Ectodermal cell (in vitro differentiated cells): ENCODE results near the gene CELF2.

ENCODE experiments used
- H3K27ac ChIP-seq: 2 replicates; pipeline ENCODE4 v1.7.0; 2013; ENCODE audit warnings: mild to moderate bottlenecking, low read depth, low read length; ENCODE audit not compliant: insufficient read depth, poor library complexity, severe bottlenecking
- H3K27me3 ChIP-seq: 2 replicates; pipeline ENCODE4 v1.7.0; 2013; ENCODE audit warnings: mild to moderate bottlenecking, low read length; ENCODE audit not compliant: insufficient read depth, control insufficient read depth, poor library complexity, severe bottlenecking
- H3K36me3 ChIP-seq: one replicate; pipeline ENCODE4 v1.7.0; 2013; ENCODE audit warnings: low read length; ENCODE audit not compliant: control insufficient read depth, insufficient read depth
- H3K4me1 ChIP-seq: one replicate; pipeline ENCODE4 v1.7.0; 2013; ENCODE audit warnings: low read length; ENCODE audit not compliant: control insufficient read depth, insufficient read depth
- H3K4me3 ChIP-seq: 2 replicates; pipeline ENCODE4 v1.7.0; 2013; ENCODE audit warnings: low read depth, low read length, control low read depth; ENCODE audit not compliant: insufficient read depth
- H3K9me3 ChIP-seq: 2 replicates; pipeline ENCODE4 v1.7.0; 2013; ENCODE audit warnings: mild to moderate bottlenecking, low read length, moderate library complexity; ENCODE audit not compliant: control insufficient read depth
- WGBS, 2 experiments: methylation state at CpG; one replicate each; pipeline ENCODE4 v1.1.7; 2013; ENCODE audit warnings: missing lambda C conversion rate in 2 of 2; 5-methylcytosine and 5-hydroxymethylcytosine counted together

The CELF2 gene

GRCh38 chr10:11089272-11089671, 71.6 kb downstream of the CELF2 start:
- WGBS, 2 experiments, result 94 to 97% methylated on average over 6 of the region's 6 CpGs
- no peaks in the 10 kb centered on the region for H3K27me3 ChIP-seq
- H3K4me1 ChIP-seq, result no peaks in the 10 kb centered on the region
- no peak overlapping the region for H3K4me3 ChIP-seq
- no peaks in the 10 kb centered on the region for H3K36me3 ChIP-seq
- no peak overlapping the region for H3K27ac ChIP-seq
- no peaks in the 10 kb centered on the region for H3K9me3 ChIP-seq

GRCh38 chr10:11091517-11092102, 73.9 kb downstream of the CELF2 start:
- Histone ChIP-seq H3K9me3 (no peaks in the 10 kb centered on the region), H3K4me1 (no peaks in the 10 kb centered on the region), H3K27me3 (no peaks in the 10 kb centered on the region), H3K36me3 (no peaks in the 10 kb centered on the region), H3K4me3 (no peak overlapping the region), H3K27ac (no peak overlapping the region)
- 96% methylated on average over 10 of the region's 10 CpGs for WGBS, 2 experiments

- Histone ChIP-seq H3K9me3 (no peaks in the 10 kb centered on the region), H3K36me3 (no peaks in the 10 kb centered on the region), H3K4me1 (no peaks in the 10 kb centered on the region), H3K27me3 (no peaks in the 10 kb centered on the region), H3K4me3 (no peak overlapping the region), H3K27ac (no peak overlapping the region)
- 90 to 98% methylated on average over 9 to 10 of the region's 10 CpGs for WGBS, 2 experiments
Measured at GRCh38 chr10:11093771-11094736, 76.4 kb downstream of the CELF2 start.

GRCh38 chr10:11095374-11095801, 77.7 kb downstream of the CELF2 start:
- H3K9me3 ChIP-seq, result no peaks in the 10 kb centered on the region
- H3K4me3 ChIP-seq, result no peak overlapping the region
- H3K4me1 ChIP-seq, result no peaks in the 10 kb centered on the region
- H3K36me3 ChIP-seq, result no peaks in the 10 kb centered on the region
- 78 to 83% methylated on average over 12 of the region's 12 CpGs for WGBS, 2 experiments
- H3K27ac ChIP-seq, result no peak overlapping the region
- no peaks in the 10 kb centered on the region for H3K27me3 ChIP-seq

- H3K27ac ChIP-seq, result no peak overlapping the region
- H3K36me3 ChIP-seq, result no peaks in the 10 kb centered on the region
- H3K4me1 ChIP-seq, result no peaks in the 10 kb centered on the region
- no peak overlapping the region for H3K4me3 ChIP-seq
- H3K9me3 ChIP-seq, result no peaks in the 10 kb centered on the region
- no peaks in the 10 kb centered on the region for H3K27me3 ChIP-seq
- WGBS, 2 experiments, result 41% methylated on average over 2 of the region's 3 CpGs
Measured at GRCh38 chr10:11096422-11096821, 78.8 kb downstream of the CELF2 start.

GRCh38 chr10:11097686-11098085, 80.0 kb downstream of the CELF2 start:
- Histone ChIP-seq H3K27me3 (no peaks in the 10 kb centered on the region), H3K36me3 (no peaks in the 10 kb centered on the region), H3K4me3 (no peak overlapping the region), H3K4me1 (no peaks in the 10 kb centered on the region), H3K9me3 (no peaks in the 10 kb centered on the region), H3K27ac (no peak overlapping the region)
- WGBS, 2 experiments, result 91 to 92% methylated on average over 3 of the region's 3 CpGs

- Histone ChIP-seq H3K27ac (no peak overlapping the region), H3K27me3 (no peaks in the 10 kb centered on the region), H3K4me3 (no peak overlapping the region), H3K4me1 (no peaks in the 10 kb centered on the region), H3K9me3 (no peaks in the 10 kb centered on the region), H3K36me3 (no peaks in the 10 kb centered on the region)
- 96 to 97% methylated on average over 9 to 10 of the region's 10 CpGs for WGBS, 2 experiments
Measured at GRCh38 chr10:11098666-11099065, 81.0 kb downstream of the CELF2 start.

GRCh38 chr10:11104772-11105675, 87.4 kb downstream of the CELF2 start:
- no peaks in the 10 kb centered on the region for H3K9me3 ChIP-seq
- H3K4me1 ChIP-seq, result no peaks in the 10 kb centered on the region
- H3K27ac ChIP-seq, result no peak overlapping the region
- H3K36me3 ChIP-seq, result no peaks in the 10 kb centered on the region
- H3K27me3 ChIP-seq, result no peaks in the 10 kb centered on the region
- H3K4me3 ChIP-seq, result no peak overlapping the region
- whole genome bisulfite sequencing, 2 experiments, result 94% methylated on average over 9 of the region's 9 CpGs

- no peaks in the 10 kb centered on the region for H3K4me1 ChIP-seq
- WGBS, 2 experiments, result 80 to 100% methylated on average over 2 of the region's 2 CpGs
Measured at GRCh38 chr10:11105676-11106004, 88.0 kb downstream of the CELF2 start.

More at GRCh38 chr10:11105676-11106004, 88.0 kb downstream of the CELF2 start:
- no peaks in the 10 kb centered on the region for H3K9me3 ChIP-seq
- H3K36me3 ChIP-seq, result no peaks in the 10 kb centered on the region
- H3K4me3 ChIP-seq, result no peak overlapping the region
- no peak overlapping the region for H3K27ac ChIP-seq
- H3K27me3 ChIP-seq, result no peaks in the 10 kb centered on the region
